ENCODE results near the gene RPL4.
A peak's percentile ranks its signal among the peaks of the same experiment; 100 is the strongest.

The RPL4 gene

GRCh38 chr15:66454143-66454542 lies 50.5 kb downstream of the RPL4 start:
- Histone ChIP-seq H3K27ac (replicated peaks) (no peak overlapping the region), H3K27me3 (ENCODE audit: insufficient read depth, poor library complexity, severe bottlenecking) (no peaks in the 10 kb centered on the region), H3K4me3 (replicated peaks; ENCODE audit: insufficient read depth, low read length) (no peak overlapping the region)
- peak; percentile 36 to 41 for DNase-seq (ENCODE audit: low read depth in 1 of 2, low spot score in 1 of 2)
- TF ChIP-seq GABPA (IDR thresholded peaks at IDR 0.05; ENCODE audit: low read depth) (no peak), SPI1 (IDR thresholded peaks at IDR 0.05; ENCODE audit: borderline replicate concordance, low read depth) (no peak), POLR2AphosphoS5 (IDR thresholded peaks at IDR 0.05; ENCODE audit: low read depth) (no peak), CTCF (IDR thresholded peaks at IDR 0.05; ENCODE audit: insufficient read depth, low read length) (no peak)
- TF ChIP-seq, protein P1, sequence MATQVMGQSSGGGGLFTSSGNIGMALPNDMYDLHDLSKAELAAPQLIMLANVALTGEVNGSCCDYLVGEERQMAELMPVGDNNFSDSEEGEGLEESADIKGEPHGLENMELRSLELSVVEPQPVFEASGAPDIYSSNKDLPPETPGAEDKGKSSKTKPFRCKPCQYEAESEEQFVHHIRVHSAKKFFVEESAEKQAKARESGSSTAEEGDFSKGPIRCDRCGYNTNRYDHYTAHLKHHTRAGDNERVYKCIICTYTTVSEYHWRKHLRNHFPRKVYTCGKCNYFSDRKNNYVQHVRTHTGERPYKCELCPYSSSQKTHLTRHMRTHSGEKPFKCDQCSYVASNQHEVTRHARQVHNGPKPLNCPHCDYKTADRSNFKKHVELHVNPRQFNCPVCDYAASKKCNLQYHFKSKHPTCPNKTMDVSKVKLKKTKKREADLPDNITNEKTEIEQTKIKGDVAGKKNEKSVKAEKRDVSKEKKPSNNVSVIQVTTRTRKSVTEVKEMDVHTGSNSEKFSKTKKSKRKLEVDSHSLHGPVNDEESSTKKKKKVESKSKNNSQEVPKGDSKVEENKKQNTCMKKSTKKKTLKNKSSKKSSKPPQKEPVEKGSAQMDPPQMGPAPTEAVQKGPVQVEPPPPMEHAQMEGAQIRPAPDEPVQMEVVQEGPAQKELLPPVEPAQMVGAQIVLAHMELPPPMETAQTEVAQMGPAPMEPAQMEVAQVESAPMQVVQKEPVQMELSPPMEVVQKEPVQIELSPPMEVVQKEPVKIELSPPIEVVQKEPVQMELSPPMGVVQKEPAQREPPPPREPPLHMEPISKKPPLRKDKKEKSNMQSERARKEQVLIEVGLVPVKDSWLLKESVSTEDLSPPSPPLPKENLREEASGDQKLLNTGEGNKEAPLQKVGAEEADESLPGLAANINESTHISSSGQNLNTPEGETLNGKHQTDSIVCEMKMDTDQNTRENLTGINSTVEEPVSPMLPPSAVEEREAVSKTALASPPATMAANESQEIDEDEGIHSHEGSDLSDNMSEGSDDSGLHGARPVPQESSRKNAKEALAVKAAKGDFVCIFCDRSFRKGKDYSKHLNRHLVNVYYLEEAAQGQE (IDR thresholded peaks at IDR 0.05; ENCODE audit: insufficient replicate concordance, low read depth), result no peak

- DNase-seq (ENCODE audit: low read depth in 1 of 2, low spot score in 1 of 2), result peak; percentile 22 to 45
- H3K4me3 ChIP-seq (replicated peaks; ENCODE audit: insufficient read depth, low read length), result no peak overlapping the region
- no peak overlapping the region for H3K27ac ChIP-seq (replicated peaks)
- H3K27me3 ChIP-seq (ENCODE audit: insufficient read depth, poor library complexity, severe bottlenecking), result no peaks in the 10 kb centered on the region
- no peak for TF ChIP-seq POLR2AphosphoS5 (IDR thresholded peaks at IDR 0.05; ENCODE audit: low read depth)
- no peak for TF ChIP-seq CTCF (IDR thresholded peaks at IDR 0.05; ENCODE audit: insufficient read depth, low read length)
- peak; percentile 75 for TF ChIP-seq SPI1 (IDR thresholded peaks at IDR 0.05; ENCODE audit: borderline replicate concordance, low read depth)
Measured at GRCh38 chr15:66452971-66453580, 51.6 kb downstream of the RPL4 start.

DNA sequence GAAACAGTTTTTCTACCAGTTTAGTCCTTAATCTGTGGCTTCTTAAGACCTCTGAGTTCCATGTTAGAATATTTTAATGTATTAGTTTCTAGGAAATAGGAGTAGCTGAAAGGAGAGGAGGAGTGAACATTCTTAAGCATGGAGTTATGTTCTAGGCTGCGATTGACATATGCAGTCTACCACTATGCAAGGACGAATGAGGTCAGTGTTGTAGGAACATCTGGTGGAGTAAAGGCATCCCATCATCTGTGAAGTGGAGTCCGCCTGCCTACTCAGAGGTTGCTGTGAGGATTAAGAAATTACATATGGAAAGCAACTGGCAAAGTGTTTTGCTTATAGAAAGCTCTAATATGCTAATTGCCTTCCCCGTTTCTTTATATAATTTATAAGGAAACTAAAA lies 52.2 kb downstream of the RPL4 start:
- H3K4me3 ChIP-seq (replicated peaks; ENCODE audit: insufficient read depth, low read length), result no peak overlapping the region
- TF ChIP-seq, protein P1 (IDR thresholded peaks at IDR 0.05; ENCODE audit: insufficient replicate concordance, low read depth), result no peak
- TF ChIP-seq SPI1 (IDR thresholded peaks at IDR 0.05; ENCODE audit: borderline replicate concordance, low read depth) (no peak), GABPA (IDR thresholded peaks at IDR 0.05; ENCODE audit: low read depth) (no peak), POLR2AphosphoS5 (IDR thresholded peaks at IDR 0.05; ENCODE audit: low read depth) (no peak), CTCF (IDR thresholded peaks at IDR 0.05; ENCODE audit: insufficient read depth, low read length) (no peak)
- H3K27ac ChIP-seq (replicated peaks), result no peak overlapping the region
- no peak for DNase-seq (ENCODE audit: low read depth in 1 of 2, low spot score in 1 of 2)
- H3K27me3 ChIP-seq (ENCODE audit: insufficient read depth, poor library complexity, severe bottlenecking), result no peaks in the 10 kb centered on the region

Small RNAs within 50 kb of the gene (microRNA-seq; reads per million reads assigned to microRNA genes)
- 1.5 reads per million for gene MIR4512
